ENCODE data around the gene TAS2R19. TPM values are rescaled to one million over a fixed set of nuclear protein-coding genes. Genes with fewer than 3 reads are reported as not detected.

TAS2R19 gene
- total RNA-seq, 1 experiment from 2014 or later = 3.3 TPM

DNA sequence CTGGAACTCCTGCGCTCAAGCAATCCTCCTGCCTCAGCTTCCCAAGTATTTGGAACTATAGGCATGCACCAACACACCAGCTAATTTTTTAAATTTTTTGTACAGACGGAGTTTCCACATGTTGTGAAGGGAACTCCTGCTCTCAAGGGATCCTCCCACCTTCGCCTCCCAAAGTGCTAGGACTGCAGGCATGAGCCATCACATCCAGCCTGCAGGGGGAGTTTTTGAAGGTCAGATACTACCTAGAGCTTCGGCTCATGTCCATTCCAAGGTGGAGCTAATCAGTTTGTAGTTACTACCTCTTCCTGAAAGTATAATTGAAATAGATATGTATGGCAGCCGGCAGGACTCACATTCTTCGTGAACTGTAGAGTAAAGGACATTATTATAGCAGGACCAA, 3.7 kb upstream of the TAS2R19 start:
- Histone ChIP-seq H3K36me3 (ENCODE audit: low read depth) (no peaks in the 10 kb centered on the region), H2AFZ (no peak overlapping the region), H3K4me3 (no peak overlapping the region), H3K4me2 (no peak overlapping the region), H3K79me2 (ENCODE audit: low read depth) (no peaks in the 10 kb centered on the region), H3F3A (ENCODE audit: insufficient read depth, low read depth) (no peaks in the 10 kb centered on the region), H3K27ac (no peak overlapping the region), H4K20me1 (ENCODE audit: insufficient read depth) (no peaks in the 10 kb centered on the region), H3K9me2 (ENCODE audit: insufficient read depth) (no peaks in the 10 kb centered on the region), H3K9me3 (ENCODE audit: insufficient read depth, low read depth) (no peaks in the 10 kb centered on the region), H3K4me1 (replicated peaks; ENCODE audit: insufficient read depth) (no peaks in the 10 kb centered on the region), H3K27me3 (ENCODE audit: insufficient read depth, low read depth) (no peaks in the 10 kb centered on the region)
- TF ChIP-seq EZH2 (IDR thresholded peaks at IDR 0.05; ENCODE audit: low read depth) (no peak), CTCF (conservative IDR thresholded peaks at IDR 0.05) (no peak; the same call in 1 of the 2 replicates)
- BruUV-seq (replicated peaks) = no TSS peak
- POLR2A ChIA-PET (ENCODE audit: unreplicated experiment) = no interaction called here
- CTCF ChIA-PET = no interaction called here
- DNase-seq = no peak
- intact Hi-C loops (cut with micrococcal nuclease; ENCODE audit: unreplicated experiment) = no loop called here

DNA sequence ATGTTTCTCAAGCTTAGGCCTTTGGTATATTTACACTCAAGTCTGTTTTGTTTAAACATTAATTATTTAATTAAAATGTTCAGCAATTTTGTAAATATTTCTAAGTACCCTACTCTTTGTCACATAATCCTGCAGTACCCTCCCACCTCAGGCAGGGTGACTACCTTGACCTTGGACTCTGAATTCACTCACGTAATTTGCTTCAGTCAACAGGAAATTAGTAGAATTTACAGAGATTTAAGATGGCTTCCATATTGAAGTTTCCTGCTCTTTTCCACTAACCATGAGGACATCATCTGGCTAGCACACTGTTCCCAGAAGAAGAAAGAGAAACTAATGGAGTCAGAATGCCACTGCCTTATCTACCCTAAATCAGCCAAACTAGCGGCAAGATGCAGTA, 967 bp upstream of the TAS2R19 start:
- Histone ChIP-seq H3F3A (ENCODE audit: insufficient read depth, low read depth) (no peaks in the 10 kb centered on the region), H3K36me3 (ENCODE audit: low read depth) (no peaks in the 10 kb centered on the region), H3K27me3 (ENCODE audit: insufficient read depth, low read depth) (no peaks in the 10 kb centered on the region), H3K9me3 (ENCODE audit: insufficient read depth, low read depth) (no peaks in the 10 kb centered on the region), H3K9me2 (ENCODE audit: insufficient read depth) (no peaks in the 10 kb centered on the region), H3K4me3 (no peak overlapping the region), H2AFZ (no peak overlapping the region), H3K79me2 (ENCODE audit: low read depth) (no peaks in the 10 kb centered on the region), H3K27ac (no peak overlapping the region), H4K20me1 (ENCODE audit: insufficient read depth) (no peaks in the 10 kb centered on the region), H3K4me2 (no peak overlapping the region), H3K4me1 (replicated peaks; ENCODE audit: insufficient read depth) (no peaks in the 10 kb centered on the region)
- ChIA-PET CTCF (no interaction called here), POLR2A (ENCODE audit: unreplicated experiment) (no interaction called here)
- intact Hi-C loops (cut with micrococcal nuclease; ENCODE audit: unreplicated experiment) = no loop called here
- BruUV-seq (replicated peaks) = no TSS peak
- TF ChIP-seq CTCF (conservative IDR thresholded peaks at IDR 0.05) (no peak), EZH2 (IDR thresholded peaks at IDR 0.05; ENCODE audit: low read depth) (no peak)
- no peak for DNase-seq

- TF ChIP-seq EZH2 (IDR thresholded peaks at IDR 0.05; ENCODE audit: low read depth) (no peak), CTCF (conservative IDR thresholded peaks at IDR 0.05) (no peak)
- Histone ChIP-seq H3K4me3 (no peak overlapping the region), H3F3A (ENCODE audit: insufficient read depth, low read depth) (no peaks in the 10 kb centered on the region), H4K20me1 (ENCODE audit: insufficient read depth) (no peaks in the 10 kb centered on the region), H3K27ac (no peak overlapping the region), H3K36me3 (ENCODE audit: low read depth) (no peaks in the 10 kb centered on the region), H3K9me3 (ENCODE audit: insufficient read depth, low read depth) (no peaks in the 10 kb centered on the region), H3K79me2 (ENCODE audit: low read depth) (no peaks in the 10 kb centered on the region), H3K4me2 (no peak overlapping the region), H3K4me1 (replicated peaks; ENCODE audit: insufficient read depth) (no peaks in the 10 kb centered on the region), H2AFZ (no peak overlapping the region), H3K27me3 (ENCODE audit: insufficient read depth, low read depth) (no peaks in the 10 kb centered on the region), H3K9me2 (ENCODE audit: insufficient read depth) (no peaks in the 10 kb centered on the region)
- ChIA-PET POLR2A (ENCODE audit: unreplicated experiment) (no interaction called here), CTCF (no interaction called here)
- BruUV-seq (replicated peaks) = no TSS peak
- intact Hi-C loops (cut with micrococcal nuclease; ENCODE audit: unreplicated experiment) = no loop called here
- DNase-seq = no peak
These were observed 5.5 kb downstream of the TAS2R19 start for GRCh38 chr12:11016937-11017336.

Data from PC-9 (cell line).